ENCODE results near the gene TEK.

The TEK gene

GRCh38 chr9:27108981-27109541 is at the start of gene TEK:
TSS of gene TEK (plus strand) at chr9:27109225. CDS start at chr9:27109591, 366 bp downstream.
- H3K9ac ChIP-seq (ENCODE audit: low read depth, low read length), result peak within 1 kb of the TSS; percentile 62
- H3K4me3 ChIP-seq (ENCODE audit: low read depth, low read length), result peak within 1 kb of the TSS; percentile 60

GRCh38 chr9:27059412-27059811 is 49.6 kb upstream of the TEK start:
- Histone ChIP-seq H3K36me3 (ENCODE audit: control insufficient read depth, insufficient read depth, low read length) (no peaks in the 10 kb centered on the region), H3K27me3 (ENCODE audit: control insufficient read depth, insufficient read depth, low read length) (no peaks in the 10 kb centered on the region), H3K27ac (ENCODE audit: low read depth, low read length) (no peak overlapping the region), H3K9me3 (ENCODE audit: control insufficient read depth, insufficient read depth, low read length) (no peaks in the 10 kb centered on the region), H3K4me1 (ENCODE audit: control insufficient read depth, insufficient read depth, low read length) (no peaks in the 10 kb centered on the region), H3K4me3 (ENCODE audit: low read depth, low read length) (no peak overlapping the region), H3K9ac (ENCODE audit: low read depth, low read length) (no peak overlapping the region)

More at GRCh38 chr9:27108981-27109541, at the start of gene TEK:
- Histone ChIP-seq H3K27ac (ENCODE audit: low read depth, low read length) (peak within 1 kb of the TSS; percentile 79), H3K27me3 (ENCODE audit: control insufficient read depth, insufficient read depth, low read length) (no peaks in the 10 kb centered on the region), H3K9me3 (ENCODE audit: control insufficient read depth, insufficient read depth, low read length) (no peaks in the 10 kb centered on the region), H3K36me3 (ENCODE audit: control insufficient read depth, insufficient read depth, low read length) (no peaks in the 10 kb centered on the region), H3K4me1 (ENCODE audit: control insufficient read depth, insufficient read depth, low read length) (peaks cover 16% of the 10 kb centered on the region)

GRCh38 chr9:27059907-27060306 is 49.1 kb upstream of the TEK start:
- Histone ChIP-seq H3K27me3 (ENCODE audit: control insufficient read depth, insufficient read depth, low read length) (no peaks in the 10 kb centered on the region), H3K4me3 (ENCODE audit: low read depth, low read length) (no peak overlapping the region), H3K4me1 (ENCODE audit: control insufficient read depth, insufficient read depth, low read length) (no peaks in the 10 kb centered on the region), H3K9me3 (ENCODE audit: control insufficient read depth, insufficient read depth, low read length) (no peaks in the 10 kb centered on the region), H3K9ac (ENCODE audit: low read depth, low read length) (no peak overlapping the region), H3K27ac (ENCODE audit: low read depth, low read length) (no peak overlapping the region), H3K36me3 (ENCODE audit: control insufficient read depth, insufficient read depth, low read length) (no peaks in the 10 kb centered on the region)

- H3K9me3 ChIP-seq (ENCODE audit: control insufficient read depth, insufficient read depth, low read length), result no peaks in the 10 kb centered on the region
- no peaks in the 10 kb centered on the region for H3K27me3 ChIP-seq (ENCODE audit: control insufficient read depth, insufficient read depth, low read length)
- no peak overlapping the region for H3K9ac ChIP-seq (ENCODE audit: low read depth, low read length)
- no peaks in the 10 kb centered on the region for H3K36me3 ChIP-seq (ENCODE audit: control insufficient read depth, insufficient read depth, low read length)
- no peaks in the 10 kb centered on the region for H3K4me1 ChIP-seq (ENCODE audit: control insufficient read depth, insufficient read depth, low read length)
- H3K27ac ChIP-seq (ENCODE audit: low read depth, low read length), result no peak overlapping the region
- H3K4me3 ChIP-seq (ENCODE audit: low read depth, low read length), result no peak overlapping the region
Observed at GRCh38 chr9:27065288-27065687, 43.7 kb upstream of the TEK start.

GRCh38 chr9:27073841-27074728 is 34.9 kb upstream of the TEK start:
- no peak overlapping the region for H3K4me3 ChIP-seq (ENCODE audit: low read depth, low read length)
- no peaks in the 10 kb centered on the region for H3K4me1 ChIP-seq (ENCODE audit: control insufficient read depth, insufficient read depth, low read length)
- H3K9me3 ChIP-seq (ENCODE audit: control insufficient read depth, insufficient read depth, low read length), result no peaks in the 10 kb centered on the region
- no peak overlapping the region for H3K27ac ChIP-seq (ENCODE audit: low read depth, low read length)
- H3K27me3 ChIP-seq (ENCODE audit: control insufficient read depth, insufficient read depth, low read length), result no peaks in the 10 kb centered on the region
- no peak overlapping the region for H3K9ac ChIP-seq (ENCODE audit: low read depth, low read length)
- H3K36me3 ChIP-seq (ENCODE audit: control insufficient read depth, insufficient read depth, low read length), result no peaks in the 10 kb centered on the region

GRCh38 chr9:27078685-27079084 is 30.3 kb upstream of the TEK start:
- no peak overlapping the region for H3K4me3 ChIP-seq (ENCODE audit: low read depth, low read length)
- no peaks in the 10 kb centered on the region for H3K36me3 ChIP-seq (ENCODE audit: control insufficient read depth, insufficient read depth, low read length)
- no peaks in the 10 kb centered on the region for H3K9me3 ChIP-seq (ENCODE audit: control insufficient read depth, insufficient read depth, low read length)
- H3K9ac ChIP-seq (ENCODE audit: low read depth, low read length), result no peak overlapping the region
- H3K27me3 ChIP-seq (ENCODE audit: control insufficient read depth, insufficient read depth, low read length), result no peaks in the 10 kb centered on the region
- no peak overlapping the region for H3K27ac ChIP-seq (ENCODE audit: low read depth, low read length)
- H3K4me1 ChIP-seq (ENCODE audit: control insufficient read depth, insufficient read depth, low read length), result no peaks in the 10 kb centered on the region

GRCh38 chr9:27085456-27085855 is 23.6 kb upstream of the TEK start:
- H3K27ac ChIP-seq (ENCODE audit: low read depth, low read length), result no peak overlapping the region
- H3K9ac ChIP-seq (ENCODE audit: low read depth, low read length), result no peak overlapping the region
- no peaks in the 10 kb centered on the region for H3K27me3 ChIP-seq (ENCODE audit: control insufficient read depth, insufficient read depth, low read length)
- H3K4me1 ChIP-seq (ENCODE audit: control insufficient read depth, insufficient read depth, low read length), result no peaks in the 10 kb centered on the region
- H3K9me3 ChIP-seq (ENCODE audit: control insufficient read depth, insufficient read depth, low read length), result no peaks in the 10 kb centered on the region
- H3K36me3 ChIP-seq (ENCODE audit: control insufficient read depth, insufficient read depth, low read length), result no peaks in the 10 kb centered on the region
- no peak overlapping the region for H3K4me3 ChIP-seq (ENCODE audit: low read depth, low read length)

- H3K27ac ChIP-seq (ENCODE audit: low read depth, low read length), result no peak overlapping the region
- no peaks in the 10 kb centered on the region for H3K36me3 ChIP-seq (ENCODE audit: control insufficient read depth, insufficient read depth, low read length)
- no peaks in the 10 kb centered on the region for H3K27me3 ChIP-seq (ENCODE audit: control insufficient read depth, insufficient read depth, low read length)
- no peak overlapping the region for H3K9ac ChIP-seq (ENCODE audit: low read depth, low read length)
- no peak overlapping the region for H3K4me3 ChIP-seq (ENCODE audit: low read depth, low read length)
- no peaks in the 10 kb centered on the region for H3K4me1 ChIP-seq (ENCODE audit: control insufficient read depth, insufficient read depth, low read length)
- H3K9me3 ChIP-seq (ENCODE audit: control insufficient read depth, insufficient read depth, low read length), result no peaks in the 10 kb centered on the region
Observed at GRCh38 chr9:27086818-27087680, 22.0 kb upstream of the TEK start.

- Histone ChIP-seq H3K27ac (ENCODE audit: low read depth, low read length) (no peak overlapping the region), H3K4me3 (ENCODE audit: low read depth, low read length) (no peak overlapping the region), H3K4me1 (ENCODE audit: control insufficient read depth, insufficient read depth, low read length) (no peaks in the 10 kb centered on the region), H3K9ac (ENCODE audit: low read depth, low read length) (no peak overlapping the region), H3K27me3 (ENCODE audit: control insufficient read depth, insufficient read depth, low read length) (no peaks in the 10 kb centered on the region), H3K9me3 (ENCODE audit: control insufficient read depth, insufficient read depth, low read length) (no peaks in the 10 kb centered on the region), H3K36me3 (ENCODE audit: control insufficient read depth, insufficient read depth, low read length) (no peaks in the 10 kb centered on the region)
Observed at GRCh38 chr9:27088981-27089380, 20.0 kb upstream of the TEK start.

- H3K4me3 ChIP-seq (ENCODE audit: low read depth, low read length), result no peak overlapping the region
- no peak overlapping the region for H3K9ac ChIP-seq (ENCODE audit: low read depth, low read length)
- H3K27ac ChIP-seq (ENCODE audit: low read depth, low read length), result no peak overlapping the region
- H3K27me3 ChIP-seq (ENCODE audit: control insufficient read depth, insufficient read depth, low read length), result no peaks in the 10 kb centered on the region
- no peaks in the 10 kb centered on the region for H3K36me3 ChIP-seq (ENCODE audit: control insufficient read depth, insufficient read depth, low read length)
- H3K4me1 ChIP-seq (ENCODE audit: control insufficient read depth, insufficient read depth, low read length), result no peaks in the 10 kb centered on the region
- H3K9me3 ChIP-seq (ENCODE audit: control insufficient read depth, insufficient read depth, low read length), result no peaks in the 10 kb centered on the region
Observed at GRCh38 chr9:27089706-27090105, 19.3 kb upstream of the TEK start.

- H3K27me3 ChIP-seq (ENCODE audit: control insufficient read depth, insufficient read depth, low read length), result no peaks in the 10 kb centered on the region
- no peaks in the 10 kb centered on the region for H3K36me3 ChIP-seq (ENCODE audit: control insufficient read depth, insufficient read depth, low read length)
- H3K9ac ChIP-seq (ENCODE audit: low read depth, low read length), result no peak overlapping the region
- no peaks in the 10 kb centered on the region for H3K9me3 ChIP-seq (ENCODE audit: control insufficient read depth, insufficient read depth, low read length)
- no peak overlapping the region for H3K4me3 ChIP-seq (ENCODE audit: low read depth, low read length)
- H3K4me1 ChIP-seq (ENCODE audit: control insufficient read depth, insufficient read depth, low read length), result no peaks in the 10 kb centered on the region
- H3K27ac ChIP-seq (ENCODE audit: low read depth, low read length), result no peak overlapping the region
Observed at GRCh38 chr9:27090231-27090630, 18.8 kb upstream of the TEK start.
